GM18508 (cell line): Measurements from ENCODE around the gene CHST11.

Source experiments
- ATAC-seq: cut with Tn5 transposase; IDR thresholded peaks from one replicate; pipeline ENCODE4 v1.9.1; 2021; ENCODE audit warnings: moderate number of reproducible peaks; ENCODE audit not compliant: insufficient read depth, unreplicated experiment

Gene CHST11

DNA sequence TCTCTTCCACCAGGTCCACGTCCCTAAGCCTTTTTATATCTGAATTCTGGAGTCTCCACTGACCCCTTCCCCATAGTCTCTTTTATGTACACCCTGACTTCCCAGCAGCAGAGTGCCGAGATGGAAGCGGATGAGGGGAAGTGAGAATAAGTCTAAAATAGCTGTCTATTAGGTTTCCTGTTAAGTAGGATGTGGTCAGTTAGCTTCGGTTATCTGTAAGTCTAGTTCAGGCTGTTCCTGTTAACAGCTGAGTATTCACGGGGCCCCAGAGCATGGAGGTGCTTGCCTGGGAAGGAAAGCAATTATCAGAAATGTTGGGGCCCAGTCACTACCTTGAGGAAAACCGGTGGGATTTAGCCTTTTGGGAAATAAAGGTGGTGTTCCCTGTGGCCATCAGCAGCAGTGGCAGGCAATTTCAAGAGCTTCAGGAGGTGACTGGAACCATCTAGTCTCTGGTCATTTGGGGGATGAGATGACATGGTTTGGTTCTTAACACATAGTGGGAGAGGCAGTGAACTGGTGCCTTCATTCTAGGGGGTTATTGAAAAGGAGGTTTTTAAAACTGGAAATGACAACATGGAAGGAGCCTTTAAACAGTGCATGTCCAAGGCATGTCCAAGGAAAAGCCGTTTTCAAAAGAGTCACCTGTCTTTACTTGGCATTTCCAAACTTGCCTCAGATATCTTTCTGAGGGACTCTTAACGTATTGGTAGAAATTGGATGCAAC lies 21.8 kb downstream of the CHST11 start:
- peak; percentile 89 for ATAC-seq

DNA sequence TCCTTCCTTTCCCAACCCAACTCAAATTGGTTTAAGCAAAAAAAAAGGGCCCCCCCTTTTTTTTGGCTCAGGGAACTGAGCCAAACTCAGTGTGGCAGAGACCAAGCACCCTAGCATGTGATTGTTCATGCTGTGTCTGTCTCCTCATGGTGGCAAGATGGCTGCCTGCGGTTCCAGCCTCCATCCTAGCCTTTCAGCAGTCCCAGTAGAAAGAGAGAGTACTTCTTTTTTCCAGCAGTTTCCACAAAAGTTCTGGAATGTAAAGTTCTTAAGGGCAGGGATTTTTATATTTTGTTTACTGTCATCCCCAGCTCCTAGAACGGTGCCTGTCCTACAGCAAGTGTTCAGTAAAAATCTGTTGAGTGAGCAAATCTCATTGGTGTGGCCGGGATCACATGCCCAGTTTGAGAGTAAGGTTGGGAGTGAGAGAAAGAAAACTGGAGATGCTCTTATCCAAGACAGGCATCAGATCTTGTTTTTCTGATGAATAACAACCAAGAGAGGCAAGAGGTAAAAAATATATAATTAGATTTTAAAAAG lies 22.4 kb downstream of the CHST11 start:
- no peak for ATAC-seq

DNA sequence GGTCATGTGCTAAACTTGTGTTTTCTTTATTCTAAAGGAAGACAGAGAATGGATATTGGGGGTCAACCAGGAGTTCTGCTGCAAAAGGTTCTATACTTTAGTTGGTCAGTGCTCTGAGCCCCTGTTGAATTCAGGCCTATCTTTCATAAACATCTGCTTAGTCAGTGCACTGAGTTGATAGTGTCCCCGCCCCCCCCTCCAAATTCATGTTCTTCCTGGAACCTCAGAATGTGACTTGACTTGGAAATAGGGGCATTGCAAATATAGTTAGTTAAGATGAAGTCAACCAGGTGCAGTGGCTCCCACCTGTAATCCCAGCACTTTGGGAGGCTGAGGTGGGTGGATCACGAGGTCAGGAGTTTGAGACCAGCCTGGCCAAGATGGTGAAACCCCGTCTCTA lies 23.3 kb downstream of the CHST11 start:
- ATAC-seq, result no peak

DNA sequence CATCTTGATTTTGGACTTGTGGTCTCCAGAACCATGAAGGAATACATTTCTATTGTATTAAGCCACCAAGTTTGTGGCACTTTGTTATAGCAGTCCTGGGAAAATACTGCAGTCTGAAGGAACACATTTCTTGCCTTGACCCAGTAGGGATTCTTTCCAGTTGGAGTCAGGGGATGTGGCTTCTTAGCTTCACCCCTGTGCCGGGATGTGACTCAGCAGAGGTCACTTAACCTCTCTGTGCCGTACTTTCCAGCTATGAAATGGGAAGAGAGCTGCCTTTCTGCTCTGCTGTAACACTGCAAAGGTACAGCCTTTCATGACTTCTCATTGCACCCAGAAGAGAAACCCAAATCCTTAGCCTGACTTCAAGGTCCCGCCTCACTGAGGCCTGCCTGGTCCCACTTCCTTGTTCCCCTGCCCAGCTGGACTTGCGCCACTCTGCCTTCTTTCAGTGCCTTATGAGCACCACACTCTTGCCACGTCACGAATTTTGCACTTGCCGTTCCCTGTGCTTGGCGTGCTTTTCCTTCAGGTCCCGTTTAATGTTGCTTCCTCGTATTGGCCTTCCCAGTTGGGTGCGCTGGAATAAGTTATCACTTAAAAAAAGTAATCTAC lies 24.2 kb downstream of the CHST11 start:
- no peak for ATAC-seq

DNA sequence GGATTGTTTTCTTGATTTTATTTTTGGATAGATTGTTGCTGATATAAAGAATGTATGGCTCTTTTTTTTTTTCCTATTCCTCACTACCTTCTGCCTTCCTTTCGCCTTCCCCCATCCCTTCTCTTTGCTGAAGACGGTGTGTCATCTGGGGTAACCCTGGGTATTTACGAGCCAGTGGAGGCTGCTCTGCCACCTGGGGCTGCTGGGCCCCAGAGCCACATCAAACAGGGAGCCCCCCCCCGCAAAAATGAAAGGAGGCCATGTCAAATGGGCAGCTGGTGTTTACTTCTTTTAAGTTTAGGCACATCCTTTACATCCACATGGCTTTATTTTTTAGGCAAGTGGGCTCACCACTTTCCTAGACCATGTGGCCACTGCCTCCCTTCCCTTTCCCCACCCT lies 25.4 kb downstream of the CHST11 start:
- no peak for ATAC-seq

DNA sequence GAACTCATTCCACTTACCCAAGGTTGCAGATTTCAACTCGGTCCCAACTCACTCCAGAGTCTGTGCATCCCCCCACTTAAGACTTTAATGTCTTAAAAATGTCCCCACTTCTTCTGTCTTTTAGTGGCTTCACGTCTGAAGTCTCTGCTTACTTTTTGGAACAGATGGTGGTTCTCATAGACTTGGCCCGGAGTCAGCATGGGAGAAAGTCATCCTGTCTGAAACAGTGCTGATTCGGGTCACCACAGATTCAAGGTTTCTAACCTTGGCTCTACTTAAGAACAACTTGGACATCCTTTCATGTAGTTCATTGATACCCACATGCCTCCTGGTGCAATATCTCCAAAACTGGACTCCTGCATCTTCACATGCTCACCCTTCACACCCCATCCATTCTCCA lies 26.0 kb downstream of the CHST11 start:
- no peak for ATAC-seq

DNA sequence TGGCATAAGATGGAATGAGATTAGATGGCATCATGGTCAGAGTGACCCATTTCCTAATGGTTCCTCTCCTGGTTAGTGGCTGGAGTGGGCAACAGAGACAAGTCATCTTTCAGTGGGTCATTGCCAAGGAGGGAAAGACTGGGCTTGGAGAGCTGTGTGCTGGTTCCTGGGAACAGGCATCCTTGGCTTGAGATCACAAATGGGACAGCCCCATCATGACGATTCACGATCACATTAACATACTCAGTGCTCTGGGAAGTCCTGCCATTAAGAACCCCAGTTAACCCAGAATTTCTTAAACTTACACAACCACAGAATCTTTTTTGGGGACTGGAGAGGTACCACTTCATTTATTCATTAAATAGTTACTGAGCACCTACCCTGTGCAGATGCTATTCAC lies 27.3 kb downstream of the CHST11 start:
- ATAC-seq, result no peak

DNA sequence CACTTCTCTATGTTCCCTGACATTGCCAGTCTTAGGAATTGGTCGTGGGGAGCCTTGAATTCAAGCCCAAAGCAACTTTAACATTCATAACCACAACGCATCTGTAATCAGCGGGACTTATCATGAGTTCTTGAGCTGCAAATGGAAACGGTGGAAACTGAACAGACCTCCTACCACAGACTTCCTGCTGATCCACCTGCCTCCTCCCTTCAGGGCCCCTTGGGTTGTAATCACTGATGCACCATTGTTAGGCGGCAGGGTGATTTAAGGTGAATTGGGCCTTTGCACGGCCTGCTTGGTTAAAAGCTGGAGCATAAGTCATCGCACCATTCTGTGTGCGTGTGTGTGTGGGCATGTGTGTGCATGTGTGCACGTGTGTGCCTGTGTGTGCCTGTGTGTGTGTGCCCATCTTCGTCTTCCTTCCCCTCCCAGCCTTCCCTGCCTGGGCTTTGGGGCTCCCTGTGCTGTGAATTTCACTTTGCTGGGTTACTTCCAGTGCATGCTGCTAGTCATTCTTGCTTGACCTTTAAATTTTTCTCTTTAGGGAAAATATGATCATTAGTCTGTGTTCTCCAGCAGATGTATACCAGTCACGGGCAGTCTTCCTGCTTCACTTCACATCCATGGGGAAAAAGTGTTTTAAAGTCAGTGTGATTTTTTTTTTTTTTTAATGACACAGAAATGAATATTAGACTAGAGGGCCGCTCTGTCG lies 29.1 kb downstream of the CHST11 start:
- no peak for ATAC-seq

DNA sequence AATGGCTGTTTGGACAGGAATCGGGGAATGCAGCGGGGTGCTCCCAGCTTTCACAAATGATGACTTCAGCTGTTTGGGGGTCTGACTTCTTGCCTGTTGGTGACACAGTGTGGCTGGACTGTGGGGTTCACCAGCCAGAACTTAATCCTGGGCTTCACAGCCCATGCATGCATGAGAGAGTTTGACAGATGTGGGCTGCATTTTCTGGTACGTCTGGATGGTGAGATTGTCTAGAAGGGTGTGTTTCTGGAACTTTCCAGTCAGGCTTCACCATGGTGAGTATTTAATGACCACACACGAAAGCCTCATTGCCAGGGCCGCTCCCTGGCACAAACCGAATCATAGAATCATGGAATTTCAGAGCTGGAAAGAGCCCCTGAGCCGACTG lies 29.6 kb downstream of the CHST11 start:
- ATAC-seq, result no peak

DNA sequence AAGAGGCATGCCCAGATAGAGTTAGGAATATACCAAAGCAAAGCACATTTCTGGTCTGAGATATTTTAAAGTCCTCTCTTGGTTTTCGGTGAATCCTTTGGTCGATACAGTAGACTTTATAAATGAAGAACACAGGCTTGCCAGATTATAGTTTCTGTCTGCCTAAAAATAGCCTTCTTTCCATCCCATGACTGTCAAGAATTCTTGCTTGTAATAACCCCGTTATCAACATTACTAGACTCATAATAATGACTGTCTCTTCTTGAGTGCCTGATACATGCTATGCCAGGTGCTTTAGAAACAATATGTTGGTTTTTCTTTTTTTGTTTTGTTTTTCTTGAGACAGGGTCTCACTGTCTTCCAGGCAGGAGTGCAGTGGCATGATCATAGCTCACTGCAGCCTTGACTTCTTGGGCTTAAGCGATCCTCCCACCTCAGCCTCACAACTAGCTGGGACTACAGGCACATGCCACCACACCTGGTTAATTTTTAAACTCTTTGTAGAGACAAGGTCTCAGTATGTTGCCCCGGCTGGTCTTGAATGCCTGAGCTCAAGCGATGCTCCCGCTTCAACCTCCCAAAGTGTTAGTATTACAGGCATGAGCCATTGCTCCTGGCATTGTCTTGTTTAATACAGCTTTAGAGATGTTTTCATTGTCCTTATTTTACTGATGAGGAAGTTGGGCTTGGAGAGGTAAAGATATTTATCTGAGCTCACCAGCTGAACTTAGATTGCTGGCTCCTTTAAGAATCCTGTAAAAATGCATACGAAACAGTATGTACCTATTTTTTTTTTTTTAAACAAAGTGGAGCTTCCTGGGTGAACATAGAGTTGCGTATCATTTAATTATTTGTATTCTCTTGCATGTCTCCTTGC lies 30.4 kb downstream of the CHST11 start:
- ATAC-seq, result no peak

DNA sequence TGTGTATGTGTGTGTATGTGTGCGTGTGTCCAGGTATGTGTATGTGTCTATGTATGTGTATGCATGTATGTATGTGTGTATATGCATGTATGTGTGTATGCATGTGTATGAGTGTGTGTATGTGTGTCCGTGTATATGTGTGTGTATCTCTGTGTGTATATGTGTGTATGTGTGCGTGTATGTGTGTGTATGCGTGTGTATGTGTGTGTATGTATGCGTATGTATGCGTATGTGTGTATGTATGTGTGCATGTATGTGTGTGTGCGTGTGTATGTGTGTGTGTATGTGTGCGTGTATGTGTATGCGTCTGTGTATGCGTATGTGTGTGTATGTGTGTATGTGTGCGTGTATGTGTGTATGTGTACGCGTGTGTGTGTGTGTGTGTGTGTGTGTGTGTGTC lies 31.6 kb downstream of the CHST11 start:
- no peak for ATAC-seq

DNA sequence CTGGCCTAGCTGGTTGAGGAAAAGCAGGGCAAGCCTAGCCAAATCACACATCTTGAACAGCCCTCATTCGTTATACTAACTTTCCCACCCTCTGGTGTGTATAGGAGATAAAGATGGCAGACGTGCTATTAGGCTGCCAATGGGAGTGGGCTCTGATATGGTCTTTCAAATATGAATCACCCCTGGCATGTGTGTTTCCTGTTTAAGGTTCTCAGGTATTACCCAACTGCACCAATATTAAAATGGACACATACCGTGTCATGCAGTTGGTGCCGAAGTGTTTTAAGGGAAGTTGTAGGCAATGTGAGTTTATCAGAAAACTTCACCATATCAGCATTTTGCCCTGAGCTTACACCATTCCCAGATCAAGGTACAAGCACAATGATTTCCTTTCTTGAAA lies 33.4 kb downstream of the CHST11 start:
- no peak for ATAC-seq

DNA sequence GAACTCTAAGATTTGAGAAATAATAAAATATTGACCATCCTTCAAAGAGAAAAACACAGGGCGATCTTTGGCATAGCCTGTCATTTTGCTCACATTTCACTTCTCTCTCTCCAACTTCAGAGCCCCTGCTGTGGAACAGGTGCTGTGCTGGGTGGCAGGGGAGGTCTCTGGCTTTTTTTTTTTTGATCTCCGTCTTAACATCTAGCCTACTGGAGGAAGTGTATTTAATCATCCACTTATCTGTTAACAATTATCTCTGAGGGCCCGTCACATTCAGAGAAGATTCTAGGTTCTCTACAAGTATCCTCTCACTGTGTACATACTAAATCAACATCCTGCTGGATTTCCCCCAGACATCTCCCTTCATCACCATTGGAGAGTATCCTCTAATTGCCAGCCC lies 34.1 kb downstream of the CHST11 start:
- ATAC-seq, result no peak

DNA sequence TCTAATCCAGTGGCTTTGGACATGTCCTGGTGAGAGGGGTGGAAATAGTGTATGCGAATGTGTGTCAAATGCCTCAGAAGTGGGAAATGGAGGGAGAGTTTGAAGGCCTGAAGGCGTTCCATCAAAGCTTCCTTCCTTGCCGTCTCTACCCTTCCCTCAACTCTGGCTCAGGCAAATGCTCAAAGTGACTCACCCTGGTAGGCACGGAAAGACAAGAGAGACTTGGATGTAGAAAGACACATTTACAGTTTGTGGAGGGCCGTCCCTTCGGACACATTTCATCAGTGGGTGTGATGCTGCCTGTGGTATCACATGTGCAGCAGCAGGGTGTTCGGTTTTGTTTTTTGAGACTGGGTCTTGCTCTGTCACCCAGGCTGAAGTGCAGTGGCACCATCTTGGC lies 36.7 kb downstream of the CHST11 start:
- ATAC-seq, result no peak

DNA sequence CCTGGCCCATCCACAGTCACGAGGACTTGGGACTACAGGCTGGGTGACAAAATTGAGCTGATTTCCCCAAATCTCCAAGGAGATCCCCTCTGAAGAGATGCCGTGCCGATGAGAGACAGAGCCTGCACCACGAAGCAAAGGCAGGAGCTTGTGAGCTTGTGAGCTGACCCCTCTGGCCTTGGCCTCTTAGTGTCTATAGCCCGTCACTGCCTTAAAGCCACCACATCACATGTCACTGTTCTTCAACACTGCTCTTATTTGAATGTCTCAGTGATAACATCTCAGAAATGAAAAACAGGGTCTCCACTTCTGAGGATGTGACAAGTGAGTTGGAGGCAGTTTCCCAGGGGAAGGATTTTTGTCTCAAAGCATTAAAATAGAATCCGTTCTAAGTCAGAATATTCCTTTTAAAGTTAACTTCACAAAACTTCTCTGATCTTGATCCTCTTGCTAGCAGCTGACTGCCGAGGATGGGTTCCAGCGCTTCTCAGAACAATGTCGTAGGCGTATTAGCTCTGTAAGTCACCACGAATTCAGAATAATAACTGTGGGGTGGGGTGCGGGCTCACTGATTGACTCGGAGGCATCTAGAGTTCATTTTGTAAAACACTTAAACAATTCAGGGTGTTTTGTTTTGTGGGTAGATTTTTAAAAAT lies 37.5 kb downstream of the CHST11 start:
- no peak for ATAC-seq

DNA sequence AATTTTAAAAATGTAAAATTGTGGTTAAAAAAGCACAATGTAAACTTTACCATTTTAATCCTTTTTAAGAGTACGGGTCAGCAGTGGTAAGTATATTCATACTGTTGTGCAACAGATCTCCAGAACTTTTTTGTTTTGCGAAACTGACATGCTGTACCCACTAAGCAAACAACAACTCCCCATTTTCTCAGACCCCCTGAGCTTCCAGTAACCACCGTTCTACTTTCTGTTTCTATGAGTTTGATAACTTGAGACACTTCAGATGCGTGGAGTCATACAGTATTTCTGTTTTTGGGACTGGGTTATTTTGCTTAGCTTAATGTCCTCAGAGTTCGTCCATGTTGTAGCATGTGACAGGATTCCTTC lies 38.0 kb downstream of the CHST11 start:
- no peak for ATAC-seq

DNA sequence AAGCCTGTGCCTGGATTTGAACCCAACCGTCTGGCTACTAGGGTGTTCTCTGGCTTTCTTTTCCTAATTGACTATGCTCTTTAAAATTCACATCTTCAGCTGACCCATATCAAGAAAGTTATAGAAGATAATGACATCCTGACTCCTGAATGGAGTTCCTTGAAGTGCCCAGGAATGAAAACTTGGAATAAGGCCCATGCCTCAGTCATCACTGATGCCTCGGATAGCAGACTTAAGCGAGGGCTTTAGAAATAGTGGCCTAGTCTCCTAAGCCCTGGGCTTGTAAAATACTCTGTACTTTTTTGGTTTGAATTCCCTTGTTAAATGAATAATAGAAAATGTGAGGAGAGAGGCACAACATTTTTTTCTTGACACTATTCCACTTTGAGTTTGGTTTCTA lies 39.0 kb downstream of the CHST11 start:
- ATAC-seq, result no peak

DNA sequence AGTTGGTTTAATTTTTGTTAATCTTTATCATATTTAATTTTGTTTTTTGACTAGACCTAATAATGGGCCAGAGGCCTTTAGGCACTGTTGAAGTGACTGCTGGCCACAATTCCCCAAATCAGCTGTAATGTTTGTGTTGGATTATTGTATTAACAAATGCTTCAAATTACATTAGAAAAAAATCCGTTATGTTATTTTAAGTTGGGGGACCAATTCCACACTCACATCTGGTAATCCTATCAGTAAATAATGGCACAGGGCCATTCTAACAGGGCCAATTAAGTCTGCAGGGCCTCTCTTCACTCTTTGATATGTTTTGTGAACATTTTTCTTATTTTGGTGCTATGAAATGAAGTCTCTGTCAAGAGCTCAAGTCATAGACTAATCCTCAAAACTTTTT lies 39.6 kb downstream of the CHST11 start:
- no peak for ATAC-seq

DNA sequence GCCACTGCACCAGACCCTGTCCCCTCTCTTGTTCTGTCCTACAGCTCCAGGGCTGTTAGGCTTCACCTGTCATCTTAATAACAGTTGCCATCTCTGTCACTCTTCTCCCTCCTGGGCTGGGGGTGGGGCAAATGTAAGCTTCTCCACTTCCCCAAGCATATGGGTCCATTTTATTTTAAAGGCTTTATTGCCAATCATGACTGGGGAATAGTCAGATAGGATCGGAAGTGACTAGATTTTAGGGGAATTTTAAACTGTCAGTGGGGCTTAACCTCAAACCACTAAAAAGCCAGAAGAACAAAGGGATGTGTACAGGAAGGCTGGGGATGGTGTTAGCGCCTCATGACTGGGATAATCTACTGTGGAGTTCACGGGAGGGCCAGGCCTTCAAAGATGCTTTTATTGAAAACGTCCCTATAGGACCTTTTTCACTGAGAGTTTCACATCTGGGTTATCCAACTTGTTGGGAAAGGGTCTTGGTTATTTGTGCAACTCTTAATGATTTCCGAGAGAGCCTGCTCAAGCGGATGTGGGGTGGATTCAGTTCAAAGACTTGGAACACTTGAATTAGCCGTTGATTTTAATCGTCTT lies 41.6 kb downstream of the CHST11 start:
- ATAC-seq, result no peak
